T-helper 2 cell (primary cell): ENCODE data around the gene ABCC5.
A peak's percentile ranks its signal among the peaks of the same experiment; 100 is the strongest.
"Not testable (repeated sequence)": the region's sequence is repeated elsewhere in the genome, so short reads cannot be mapped to it uniquely, and the experiment has no call there.

ENCODE experiments used
- DNase-seq, 5 experiments: peaks; one replicate each; pipeline versions ENCODE4 v3.0.0 to v3.0.0-alpha.2; 2012 to 2022

The ABCC5 gene

GRCh38 chr3:183884097-183884426, 133.6 kb downstream of the ABCC5 start:
- peak in 1 of 5 experiments; percentile 16 for DNase-seq

DNA sequence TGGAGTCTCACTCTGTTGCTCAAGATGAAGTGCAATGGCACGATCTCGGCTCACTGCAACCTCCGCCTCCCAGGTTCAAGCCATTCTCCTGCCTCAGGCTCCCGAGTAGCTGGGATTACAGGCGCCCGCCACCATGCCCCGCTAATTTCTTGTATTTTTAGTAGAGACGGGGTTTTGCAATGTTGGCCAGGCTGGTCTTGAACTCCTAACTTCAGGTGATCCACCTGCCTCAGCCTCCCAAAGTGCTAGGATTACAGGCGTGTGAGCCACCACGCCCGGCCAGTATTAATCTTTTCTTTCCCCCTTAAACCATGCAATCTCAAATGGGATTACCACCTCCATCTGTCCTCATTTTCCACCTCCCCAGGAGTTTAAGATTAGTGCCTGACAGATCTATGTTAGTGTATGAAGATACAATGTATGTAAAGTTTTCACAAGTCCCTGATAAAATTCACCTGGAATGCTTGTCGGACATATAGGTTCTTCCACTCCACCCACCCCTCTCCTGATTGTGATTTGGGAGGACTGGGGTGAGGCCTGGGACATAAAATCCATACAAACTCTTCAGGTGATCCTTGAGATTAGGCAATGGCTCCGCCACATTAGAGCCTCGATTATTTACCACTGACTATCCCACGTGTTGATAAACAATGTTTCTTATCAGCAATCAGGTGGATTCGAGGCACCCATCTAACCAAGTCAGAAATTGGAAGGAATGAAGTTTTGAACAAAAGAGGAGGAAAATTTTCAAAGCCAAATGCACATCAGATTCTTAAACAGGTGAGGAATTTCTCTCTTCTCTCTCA, 134.2 kb downstream of the ABCC5 start:
- DNase-seq = no peak

GRCh38 chr3:183880121-183880520, 137.6 kb downstream of the ABCC5 start:
- no peak for DNase-seq

DNA sequence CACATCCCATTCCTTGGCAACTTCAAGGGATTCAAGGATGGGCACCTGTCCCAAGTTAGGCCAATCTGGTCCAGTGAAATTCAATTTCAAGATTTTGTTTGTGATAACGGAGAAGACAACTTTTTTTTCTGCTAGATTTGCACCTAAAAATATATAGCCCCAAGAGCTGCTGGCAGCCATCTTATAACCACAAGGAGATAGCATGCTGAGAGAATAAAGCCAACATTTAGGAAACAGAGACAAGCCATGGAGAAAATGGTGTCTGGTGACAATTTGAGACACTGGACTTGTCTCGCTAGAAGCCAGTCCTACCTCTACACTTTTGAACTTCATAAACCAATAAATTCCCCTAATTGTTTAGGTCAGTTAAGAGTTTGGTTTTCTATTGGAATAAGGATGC, 138.4 kb downstream of the ABCC5 start:
- no peak for DNase-seq

GRCh38 chr3:183878071-183878470, 139.6 kb downstream of the ABCC5 start:
- no peak for DNase-seq

- not testable (repeated sequence) for DNase-seq
These were observed 140.5 kb downstream of the ABCC5 start for GRCh38 chr3:183877227-183877626.

- DNase-seq = no peak
These were observed 142.3 kb downstream of the ABCC5 start for GRCh38 chr3:183875411-183875810.

DNA sequence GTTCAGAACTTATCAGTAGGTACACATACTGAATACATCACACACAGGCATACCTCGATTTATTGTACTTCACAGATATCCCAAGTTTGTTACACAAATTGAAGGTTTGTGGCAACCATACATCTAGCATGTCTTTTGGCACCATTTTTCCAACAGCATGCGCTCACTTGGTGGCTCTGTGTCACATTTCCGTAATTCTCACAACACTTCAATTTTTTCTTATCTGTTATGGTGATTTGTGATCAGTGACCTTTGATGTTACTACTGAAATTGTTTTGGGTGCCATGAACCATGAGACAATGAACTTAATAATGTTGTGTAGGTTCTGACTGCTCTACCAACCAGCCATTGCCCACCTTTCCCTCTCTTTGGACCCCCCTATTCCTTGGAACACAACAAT, 143.8 kb downstream of the ABCC5 start:
- no peak for DNase-seq

DNA sequence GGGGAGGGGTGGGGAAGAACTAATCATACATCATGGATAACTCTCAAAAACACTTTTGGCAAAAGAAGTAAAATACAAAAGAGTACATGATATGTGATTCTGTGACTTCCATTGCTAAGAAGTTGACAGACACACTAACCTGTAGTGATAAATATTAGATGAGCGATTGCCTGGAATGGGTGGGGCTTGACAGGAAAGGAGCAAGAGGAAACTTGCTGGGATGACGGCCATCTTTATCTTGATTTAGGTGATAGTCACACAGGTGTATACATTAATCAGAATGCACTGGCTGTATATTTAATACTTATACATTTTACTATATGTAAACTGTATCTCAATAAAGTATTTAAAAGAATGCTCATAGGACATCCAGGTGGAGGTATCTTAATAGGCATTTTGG, 146.1 kb downstream of the ABCC5 start:
- no peak for DNase-seq

DNA sequence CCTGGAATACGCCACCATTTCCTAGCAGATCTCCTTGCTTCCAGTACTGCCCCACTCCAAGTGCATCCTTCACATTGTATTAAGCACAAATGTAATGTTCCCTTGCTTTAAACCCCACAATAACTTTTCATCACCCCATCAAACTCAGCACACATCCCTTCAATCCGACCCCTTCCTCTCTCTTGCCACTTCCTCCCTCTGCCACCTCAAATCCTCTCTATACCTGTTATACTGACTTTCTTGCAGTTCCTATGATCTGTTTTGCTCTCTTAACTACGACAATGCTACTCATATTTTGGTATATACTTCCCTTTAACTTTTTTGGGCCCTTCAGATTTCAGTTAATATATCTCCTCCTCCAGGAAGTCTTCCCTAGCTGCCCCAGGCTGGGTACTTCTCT, 147.1 kb downstream of the ABCC5 start:
- peak in 1 of 5 experiments; percentile 21 for DNase-seq
